HG02938 (cell line): ENCODE results near the gene UBN2.

Source experiments
- ATAC-seq: cut with Tn5 transposase; IDR thresholded peaks from one replicate; pipeline ENCODE4 v1.9.1; 2021; ENCODE audit warnings: mild to moderate bottlenecking, moderate library complexity; ENCODE audit not compliant: unreplicated experiment

UBN2 gene

DNA sequence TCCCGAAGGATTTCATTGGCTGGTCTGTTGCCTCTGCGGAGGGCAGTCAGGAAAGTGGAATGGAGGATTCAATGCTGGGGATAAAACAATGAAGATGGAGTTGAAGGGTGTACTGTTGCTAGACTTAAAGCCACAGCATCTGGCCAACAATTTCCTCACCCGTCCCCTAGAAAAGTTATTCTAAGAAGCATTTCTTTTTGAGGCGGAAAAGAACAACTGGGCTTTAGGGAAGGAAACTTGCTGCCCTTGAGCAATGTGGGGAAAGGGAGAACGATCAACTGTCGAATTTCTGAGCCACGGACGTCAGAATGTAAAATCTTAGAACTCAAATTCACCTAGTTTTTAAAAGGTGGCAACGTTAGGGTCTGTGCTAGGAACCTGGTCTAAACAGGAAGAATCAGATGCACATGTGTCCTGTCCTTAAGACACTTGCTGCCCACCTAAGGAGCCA lies 110.8 kb downstream of the UBN2 start:
- ATAC-seq: no peak

DNA sequence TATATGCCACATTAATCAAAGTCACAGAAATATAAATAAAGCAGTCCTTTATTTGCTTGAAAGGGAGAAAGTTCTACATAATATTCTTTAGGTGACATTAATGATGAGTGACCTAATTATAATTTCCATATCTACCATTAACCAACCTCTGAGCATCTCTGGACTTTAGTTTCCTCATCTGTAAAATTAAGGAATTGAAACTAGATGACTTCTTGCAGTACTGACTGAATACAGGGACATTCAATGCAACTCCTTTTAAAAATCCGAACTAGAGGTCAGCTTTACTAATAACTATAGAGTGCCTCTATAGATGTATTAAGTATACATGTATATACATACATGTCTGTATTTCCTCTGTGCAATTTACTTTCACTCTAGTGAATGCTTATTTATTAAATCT lies 114.0 kb downstream of the UBN2 start:
- no peak for ATAC-seq

DNA sequence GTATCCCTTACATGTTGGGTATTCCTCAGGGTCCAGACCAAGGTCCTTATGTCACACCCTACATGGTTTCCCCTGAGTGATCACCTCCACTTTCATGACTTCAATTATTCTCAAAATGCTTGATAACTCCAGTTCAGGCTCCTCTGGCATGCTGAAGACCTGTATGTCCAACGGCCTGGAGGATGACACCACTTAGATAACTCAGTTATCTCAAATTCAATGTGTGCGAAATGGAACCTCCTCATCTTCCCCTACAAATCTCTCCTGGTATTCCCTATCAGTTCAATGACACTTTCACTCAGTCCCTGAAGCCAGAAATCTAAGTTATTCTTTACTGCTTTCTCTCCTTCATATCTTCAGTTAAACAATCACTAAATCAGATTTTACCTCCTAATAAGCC lies 120.0 kb downstream of the UBN2 start:
- ATAC-seq: no peak

DNA sequence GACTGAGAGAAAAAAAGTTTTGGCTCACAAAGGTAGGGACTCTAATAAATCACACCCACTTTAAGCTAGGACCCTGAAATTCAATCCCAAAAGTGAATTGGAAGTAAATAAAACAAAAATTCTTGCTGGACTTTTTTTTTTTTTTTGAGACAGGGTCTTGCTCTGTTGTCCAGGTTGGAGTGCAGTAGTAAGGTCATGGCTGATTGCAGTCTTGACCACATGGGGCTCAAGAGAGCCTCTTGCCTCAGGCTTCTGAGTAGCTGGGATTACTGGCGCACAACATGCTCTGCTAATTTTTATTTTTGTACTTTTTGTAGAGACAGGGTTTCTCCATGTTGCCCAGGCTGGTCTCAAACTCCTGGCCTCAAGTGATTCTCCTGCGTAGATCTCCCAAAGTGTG lies 123.7 kb downstream of the UBN2 start:
- no peak for ATAC-seq

DNA sequence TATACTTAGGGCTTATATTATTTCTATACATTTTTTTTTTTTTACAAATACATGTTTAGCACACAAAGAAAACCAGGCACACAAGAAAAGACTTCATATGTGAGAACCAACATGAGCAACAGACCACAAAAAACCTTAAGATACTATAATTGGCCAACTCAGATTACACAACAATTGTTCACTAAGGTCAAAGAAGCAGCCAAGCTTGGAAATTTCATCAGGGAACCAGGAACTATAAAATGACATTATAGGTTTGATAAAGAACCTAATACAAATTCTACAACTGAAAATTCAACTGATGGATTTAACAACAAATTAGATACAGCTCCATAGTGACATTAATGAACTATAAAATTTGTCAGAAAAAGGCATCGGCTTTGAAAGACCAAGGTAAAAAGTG lies 124.3 kb downstream of the UBN2 start:
- no peak for ATAC-seq
